ENCODE data around the gene MAP1A.

DNA sequence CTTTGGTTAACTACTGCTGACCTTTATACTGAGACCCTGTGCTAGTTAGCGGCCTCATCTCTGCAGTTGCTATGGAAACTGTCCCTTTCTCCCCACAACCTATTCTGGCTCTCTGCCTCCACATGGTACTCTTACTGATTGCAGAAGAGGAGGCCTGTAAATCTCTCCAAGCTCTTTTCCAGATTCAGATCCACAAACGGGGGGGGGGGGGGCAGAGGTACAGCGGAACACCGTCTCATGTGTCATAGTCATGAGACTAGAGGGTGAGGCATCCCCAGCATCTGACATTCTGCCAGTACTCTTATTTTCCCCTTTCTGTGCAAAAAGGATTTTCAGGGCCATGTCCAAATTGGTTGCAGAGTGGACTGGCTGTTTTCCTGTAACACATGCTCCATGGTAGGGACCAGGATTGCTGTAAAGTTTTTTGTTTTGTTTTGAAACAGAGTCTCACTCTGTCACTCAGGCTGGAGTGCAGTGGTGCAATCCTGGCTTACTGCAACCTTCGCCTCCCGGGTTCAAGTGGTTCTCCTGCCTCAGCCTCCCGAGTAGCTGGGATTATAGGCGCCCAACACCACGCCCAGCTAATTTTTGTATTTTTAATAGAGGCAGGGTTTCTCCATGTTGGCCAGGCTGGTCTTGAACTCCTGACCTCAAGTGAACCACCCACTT is 8.3 kb upstream of the MAP1A start:
- no peak for TF ChIP-seq CTCF (IDR thresholded peaks at IDR 0.05; ENCODE audit: low read length)
- no peak for TF ChIP-seq EZH2phosphoT487 (IDR thresholded peaks at IDR 0.05; ENCODE audit: low read length)
